GM13977 (cell line): ENCODE measurements around the gene PPP2R2B.

Source experiments
- DNase-seq: peaks from one replicate; pipeline ENCODE4 v3.0.0; 2012; ENCODE audit warnings: low spot score
- CTCF ChIP-seq: IDR thresholded peaks from 2 replicates; pipeline ENCODE4 v1.5.1; 2012; ENCODE audit warnings: mild to moderate bottlenecking, control low read depth; ENCODE audit not compliant: insufficient read depth; ENCODE audit errors: extremely low read depth, missing control alignments
- in situ Hi-C: fragments of 300-500 bp; cut with MboI; formaldehyde crosslinking; loops from one replicate; pipeline ENCODE4 v1.12.0; 2022; ENCODE audit warnings: low sequenced_read_pairs, low pct_unique_long_range_greater_than_20kb, mixed read lengths, inconsistent platforms; ENCODE audit not compliant: unreplicated experiment

PPP2R2B gene

GRCh38 chr5:146860213-146860893 lies 18.2 kb downstream of the PPP2R2B start:
- TF ChIP-seq CTCF = no peak
- no peak for DNase-seq

GRCh38 chr5:146852089-146852488 lies 26.5 kb downstream of the PPP2R2B start:
- in situ Hi-C loops = no loop called here
- no peak for DNase-seq
- no peak for TF ChIP-seq CTCF

More at GRCh38 chr5:146860213-146860893, 18.2 kb downstream of the PPP2R2B start:
- in situ Hi-C loops = no loop called here

- no peak for DNase-seq
- no peak for TF ChIP-seq CTCF
- in situ Hi-C loops = no loop called here
Observed at GRCh38 chr5:146851133-146851532, 27.4 kb downstream of the PPP2R2B start.

- in situ Hi-C loops = no loop called here
- no peak for DNase-seq
- TF ChIP-seq CTCF = no peak
Observed at GRCh38 chr5:146849694-146850303, 28.8 kb downstream of the PPP2R2B start.

- TF ChIP-seq CTCF = no peak
- in situ Hi-C loops = no loop called here
- no peak for DNase-seq
Observed at GRCh38 chr5:146848133-146848532, 30.4 kb downstream of the PPP2R2B start.

GRCh38 chr5:146840016-146840415 lies 38.5 kb downstream of the PPP2R2B start:
- in situ Hi-C loops = no loop called here
- no peak for DNase-seq
- no peak for TF ChIP-seq CTCF
